HG03135 (cell line): ENCODE results near the gene DAB1.

Experiments used
- ATAC-seq: cut with Tn5 transposase; IDR thresholded peaks from one replicate; pipeline ENCODE4 v1.9.1; 2021; ENCODE audit warnings: mild to moderate bottlenecking, moderate library complexity; ENCODE audit not compliant: unreplicated experiment

Gene DAB1

GRCh38 chr1:56965191-56965590 lies 458.7 kb downstream of the DAB1 start:
- ATAC-seq = no peak

- no peak for ATAC-seq
Observed at GRCh38 chr1:56964349-56965017, 459.4 kb downstream of the DAB1 start.

DNA sequence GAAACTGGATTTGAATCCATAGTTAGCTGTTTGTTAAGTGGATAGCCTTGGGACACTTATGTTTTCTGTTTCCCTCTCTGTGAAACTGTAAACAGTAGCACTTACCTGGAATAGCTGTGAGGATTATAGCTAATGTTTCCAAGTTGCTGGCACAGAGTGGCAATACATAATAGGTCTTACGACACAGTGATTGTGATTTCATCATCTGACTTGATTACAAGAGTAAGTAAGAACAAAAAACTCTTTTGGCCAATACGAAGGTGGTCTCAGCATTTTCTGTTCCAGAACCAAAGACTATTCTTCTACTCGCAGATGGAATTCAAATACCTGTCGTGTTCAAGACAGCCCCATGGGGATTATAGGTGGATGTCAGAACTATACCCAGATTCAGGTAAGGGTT lies 460.2 kb downstream of the DAB1 start:
- ATAC-seq = no peak

DNA sequence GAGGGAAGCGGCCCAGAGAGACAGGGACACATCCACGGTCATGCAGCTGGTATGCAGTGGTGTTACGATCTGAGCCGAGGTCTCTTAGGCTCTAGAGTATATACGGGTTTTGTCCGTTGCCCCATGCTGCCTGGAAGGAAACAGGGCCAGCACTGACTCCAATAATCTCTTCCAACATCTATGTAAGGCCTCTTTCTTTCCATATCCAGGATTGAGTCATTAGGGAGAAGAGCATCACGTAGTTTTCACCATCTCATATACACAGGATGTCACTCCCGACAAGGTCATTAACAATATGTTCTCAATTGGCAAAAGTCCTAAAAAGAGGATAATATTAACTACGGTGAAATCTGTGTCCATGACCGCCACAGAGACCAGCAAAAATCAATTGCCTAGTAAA lies 462.4 kb downstream of the DAB1 start:
- no peak for ATAC-seq

DNA sequence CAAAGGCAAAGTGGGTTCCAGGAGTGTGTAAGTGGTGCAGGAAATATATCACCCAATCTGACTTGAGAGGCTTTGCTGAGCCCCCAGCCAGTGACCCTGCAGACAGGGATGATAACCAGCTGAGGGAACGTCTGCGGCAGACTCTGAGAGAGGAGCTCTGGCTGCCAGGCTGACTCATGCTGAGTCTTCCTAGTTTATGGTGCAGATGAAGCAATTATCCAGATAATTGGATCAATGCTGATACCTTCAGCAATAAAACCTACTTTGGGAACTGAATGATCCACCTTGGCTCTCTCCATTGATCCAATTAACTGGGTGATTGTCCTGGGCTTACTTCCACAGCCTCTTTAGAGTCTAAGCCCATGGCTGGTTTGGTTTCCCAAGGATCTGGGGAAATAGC lies 465.3 kb downstream of the DAB1 start:
- ATAC-seq = no peak

GRCh38 chr1:56957931-56958330 lies 465.9 kb downstream of the DAB1 start:
- ATAC-seq = no peak

GRCh38 chr1:56954664-56955063 lies 469.2 kb downstream of the DAB1 start:
- ATAC-seq = no peak

DNA sequence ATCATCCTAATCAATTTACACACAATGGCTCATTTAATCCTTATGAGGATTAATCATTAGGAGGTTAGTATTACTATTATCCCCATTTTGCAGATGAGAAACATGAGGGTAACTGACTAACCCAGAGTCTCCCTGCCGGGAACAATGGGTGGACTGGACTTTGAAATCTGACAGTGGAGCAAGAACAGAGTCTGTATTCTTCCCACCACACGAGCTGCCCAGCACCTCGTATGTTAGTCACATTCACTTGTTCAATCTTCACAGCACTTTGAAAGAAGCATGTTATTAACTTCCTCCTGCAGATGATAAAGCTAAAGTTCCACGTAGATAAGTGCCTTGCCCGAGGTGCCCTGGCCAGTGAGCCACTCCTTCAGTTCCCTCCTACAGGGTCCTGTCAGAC lies 470.5 kb downstream of the DAB1 start:
- ATAC-seq = no peak

GRCh38 chr1:56952501-56952900 lies 471.4 kb downstream of the DAB1 start:
- ATAC-seq = no peak

DNA sequence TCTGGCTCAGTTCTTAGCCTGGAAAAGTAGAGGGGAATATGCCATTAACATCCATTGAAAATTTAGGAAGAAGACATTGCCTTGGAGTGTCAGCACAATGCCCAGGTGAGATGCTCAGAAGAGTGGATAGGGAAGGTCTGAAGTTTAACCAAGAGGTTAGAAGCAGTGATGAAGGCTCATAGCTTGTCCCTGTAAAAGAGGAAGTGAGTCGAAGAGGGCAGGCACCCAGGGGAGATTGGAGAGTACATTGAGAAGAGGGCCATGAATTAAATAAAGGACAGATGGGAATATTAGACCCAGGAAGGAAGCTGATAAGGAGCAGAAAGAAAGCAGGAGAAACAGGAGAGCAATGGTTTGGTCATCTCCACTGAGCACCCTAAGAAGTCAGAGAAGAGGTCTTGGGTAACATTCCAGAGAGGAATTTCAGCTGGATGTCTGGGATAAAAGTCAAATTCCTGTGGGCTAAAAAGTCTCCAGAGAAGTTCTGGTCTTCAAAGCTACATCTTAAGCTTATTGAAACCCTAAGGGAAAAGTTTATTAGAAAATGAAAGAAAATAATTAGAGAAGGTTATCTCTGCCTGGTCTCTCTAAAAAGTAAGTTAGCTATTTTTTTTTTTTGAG lies 475.3 kb downstream of the DAB1 start:
- ATAC-seq = no peak
